OCI-LY1 (cell line): ENCODE measurements around the gene PTCHD1.

Experiments used
- CTCF ChIP-seq: fragments of 200-600 bp; sonication (generic), shearing (Covaris generic); IDR thresholded peaks from 2 replicates; pipeline ENCODE4 v1.5.1; 2017; ENCODE audit warnings: mild to moderate bottlenecking, antibody characterized with exemption, low read length, moderate library complexity, mixed read lengths
- EZH2 ChIP-seq: fragments of 200-600 bp; sonication (generic), shearing (Covaris generic); IDR thresholded peaks from 2 replicates; pipeline ENCODE4 v1.8.0; 2017; ENCODE audit warnings: borderline replicate concordance, mixed run types, mild to moderate bottlenecking, antibody characterized with exemption, low read length, moderate library complexity, mixed read lengths

GRCh38 chrX:23369027-23369426 is 34.4 kb downstream of the PTCHD1 start:
- no peak for TF ChIP-seq CTCF
- no peak for TF ChIP-seq EZH2
